DMS53 (cell line): ENCODE data around the gene CKMT2.
A peak's percentile ranks its signal among the peaks of the same experiment; 100 is the strongest.

Source experiments
- DNase-seq: peaks from one replicate; lab custom pipeline; 2025; lab: John Stamatoyannopoulos, UW

CKMT2 gene

DNA sequence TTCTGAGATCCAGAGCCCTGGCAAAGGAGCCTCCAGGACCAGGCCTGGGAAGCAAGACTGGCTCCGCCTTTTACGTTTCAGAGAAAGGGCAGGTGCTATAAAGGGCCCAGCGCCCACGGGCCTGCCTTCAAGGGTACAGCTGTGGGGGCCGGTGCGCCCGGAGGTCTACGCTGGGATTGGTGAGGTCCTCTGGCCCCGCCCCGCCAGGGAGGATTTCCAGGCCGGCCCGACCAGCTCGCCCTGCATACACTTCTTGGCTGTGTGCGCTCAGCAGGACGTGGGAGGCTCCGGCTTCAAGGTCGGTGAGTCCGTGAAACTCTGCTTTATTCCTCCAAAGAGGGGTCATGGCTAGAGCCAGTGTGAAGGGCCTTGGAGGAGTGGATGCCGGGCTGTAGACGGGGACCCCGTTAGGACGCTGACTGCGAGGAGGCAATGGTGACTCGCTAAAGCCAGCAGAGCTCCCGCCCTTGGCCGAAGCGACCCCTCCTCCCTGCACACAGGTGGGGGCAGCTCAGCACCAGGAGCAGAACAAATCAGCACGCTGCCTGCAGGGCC lies at the start of gene CKMT2:
Gene CKMT2 (plus strand): TSS at position 243 of the 555 bp plus-strand sequence. CDS start 17,811 bp downstream, outside the sequence.
- peak; percentile 22 for DNase-seq

DNA sequence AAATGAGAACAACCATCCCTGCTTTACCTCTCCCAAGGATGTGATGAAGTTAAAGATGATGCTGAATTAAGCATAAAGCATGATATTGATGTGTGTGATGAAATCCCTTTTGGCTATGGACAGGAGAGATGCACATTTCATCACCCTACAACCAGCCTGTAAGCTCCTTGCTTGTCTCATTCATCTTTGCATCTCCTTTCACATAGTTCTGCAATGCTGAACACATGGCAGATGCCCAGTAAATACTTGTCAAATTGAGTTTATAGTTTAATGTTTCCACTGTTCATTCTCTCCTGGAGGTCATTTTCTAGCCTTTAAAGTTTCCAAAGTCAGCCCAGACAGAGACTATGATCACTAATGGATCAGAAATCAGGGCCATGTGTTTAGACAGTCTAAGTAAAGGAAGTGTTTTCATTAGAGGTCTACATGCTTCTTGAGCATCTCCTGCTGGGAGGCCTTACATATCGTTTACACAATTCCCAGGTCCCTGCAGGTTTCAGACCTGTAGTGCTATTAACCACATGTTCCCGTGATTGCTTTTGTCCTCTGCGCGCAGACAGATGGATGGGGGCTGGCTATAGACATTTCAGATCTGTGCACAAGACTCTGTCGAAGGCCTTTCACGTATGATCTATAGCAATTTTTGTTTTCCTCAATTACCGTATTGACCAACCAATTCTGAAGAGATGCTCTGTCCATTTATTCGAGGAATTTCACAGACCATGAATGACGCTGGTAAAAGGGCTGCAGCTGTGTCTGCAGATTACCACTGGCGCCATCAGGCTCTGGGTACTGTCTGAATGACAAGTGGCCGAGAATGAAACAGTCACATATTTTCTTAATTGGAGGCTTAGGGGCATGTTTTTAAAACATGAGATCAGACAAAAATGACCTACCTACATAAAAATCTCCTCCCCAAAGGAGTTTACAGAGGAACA lies 49.0 kb upstream of the CKMT2 start:
- no peak for DNase-seq

- DNase-seq = no peak
Observed at GRCh38 chr5:81184749-81185110, 48.4 kb upstream of the CKMT2 start.

GRCh38 chr5:81187885-81188284 lies 45.2 kb upstream of the CKMT2 start:
- peak; percentile 67 for DNase-seq

DNA sequence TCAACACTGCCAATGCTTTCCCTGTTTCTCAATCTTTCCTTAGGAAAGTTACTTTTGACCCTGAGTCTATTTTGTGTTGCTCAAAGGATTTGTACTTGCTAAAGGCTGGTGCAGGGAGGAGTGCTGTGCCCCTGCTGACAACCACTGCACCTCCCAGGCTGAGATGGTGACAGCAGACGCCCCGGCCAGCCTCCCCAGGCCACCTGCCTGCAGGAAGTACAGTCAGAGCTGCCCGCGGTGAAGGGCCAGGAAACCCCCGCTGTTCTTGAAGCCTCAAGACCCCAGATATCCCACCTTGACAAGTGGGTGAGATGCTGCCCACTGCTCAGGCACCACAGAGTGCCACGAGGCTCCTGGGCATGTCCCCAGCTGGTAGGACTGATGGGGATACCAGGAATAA lies 44.2 kb upstream of the CKMT2 start:
- no peak for DNase-seq

DNA sequence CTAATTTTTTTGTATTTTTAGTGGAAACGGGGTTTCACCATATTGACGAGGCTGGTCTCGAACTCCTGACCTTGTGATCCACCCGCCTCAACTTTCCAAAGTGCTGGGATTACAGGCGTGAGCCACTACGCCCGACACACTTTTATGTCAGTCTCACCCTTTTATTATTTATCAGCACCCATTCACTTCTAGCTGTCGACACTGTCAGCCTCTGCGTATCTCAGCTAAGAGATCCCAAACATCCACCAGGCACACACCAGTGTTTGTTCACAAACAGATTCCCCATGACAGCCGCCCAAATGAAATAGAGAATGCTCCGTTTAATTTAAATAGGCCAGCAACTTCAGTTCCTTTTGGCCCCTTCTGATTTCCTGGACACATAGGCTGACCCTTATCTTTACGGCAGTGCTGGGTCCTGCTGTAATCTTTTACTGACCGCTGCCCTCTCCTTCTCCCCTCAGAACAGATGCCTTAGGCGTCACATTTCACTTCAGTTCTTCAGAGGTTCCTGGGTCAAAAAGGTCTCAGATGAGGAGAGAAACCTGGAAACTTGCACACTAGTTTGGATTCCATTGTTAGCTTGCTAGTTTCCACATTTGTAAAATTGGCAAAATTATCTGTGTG lies 43.1 kb upstream of the CKMT2 start:
- DNase-seq = no peak

DNA sequence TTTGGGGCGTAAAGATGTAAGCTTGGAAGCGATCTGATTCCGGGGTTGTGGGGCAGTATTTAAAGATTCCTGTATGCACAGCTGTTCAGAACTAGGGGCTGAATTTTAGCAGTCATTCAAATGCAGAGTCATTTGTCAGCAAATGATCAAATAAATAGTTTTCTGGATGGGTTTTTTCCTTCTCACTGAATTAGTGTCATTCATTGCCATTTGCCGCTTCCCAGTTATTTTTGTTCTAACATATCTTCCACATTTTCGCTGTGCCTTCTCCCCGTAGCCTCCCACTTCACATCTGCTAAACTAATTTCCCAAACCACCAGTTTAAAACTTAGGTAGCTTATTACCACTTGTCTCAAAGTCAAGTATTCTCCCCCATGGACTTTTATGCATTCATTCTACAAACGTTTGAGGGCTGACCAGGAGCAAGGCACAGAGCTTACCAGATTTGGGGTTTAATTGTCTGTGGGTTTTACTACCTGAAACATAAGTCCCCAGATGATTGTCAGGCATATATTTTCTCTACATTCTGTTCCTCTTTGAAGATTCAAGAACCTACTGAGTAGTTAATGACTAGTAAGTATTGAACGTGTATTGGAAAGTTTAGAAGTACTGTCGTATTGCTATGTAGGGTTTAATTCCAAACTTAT lies 41.3 kb upstream of the CKMT2 start:
- DNase-seq = no peak

- DNase-seq = no peak
Observed at GRCh38 chr5:81192373-81192750, 40.8 kb upstream of the CKMT2 start.

GRCh38 chr5:81194633-81195334 lies 38.3 kb upstream of the CKMT2 start:
- peak; percentile 89 for DNase-seq

DNA sequence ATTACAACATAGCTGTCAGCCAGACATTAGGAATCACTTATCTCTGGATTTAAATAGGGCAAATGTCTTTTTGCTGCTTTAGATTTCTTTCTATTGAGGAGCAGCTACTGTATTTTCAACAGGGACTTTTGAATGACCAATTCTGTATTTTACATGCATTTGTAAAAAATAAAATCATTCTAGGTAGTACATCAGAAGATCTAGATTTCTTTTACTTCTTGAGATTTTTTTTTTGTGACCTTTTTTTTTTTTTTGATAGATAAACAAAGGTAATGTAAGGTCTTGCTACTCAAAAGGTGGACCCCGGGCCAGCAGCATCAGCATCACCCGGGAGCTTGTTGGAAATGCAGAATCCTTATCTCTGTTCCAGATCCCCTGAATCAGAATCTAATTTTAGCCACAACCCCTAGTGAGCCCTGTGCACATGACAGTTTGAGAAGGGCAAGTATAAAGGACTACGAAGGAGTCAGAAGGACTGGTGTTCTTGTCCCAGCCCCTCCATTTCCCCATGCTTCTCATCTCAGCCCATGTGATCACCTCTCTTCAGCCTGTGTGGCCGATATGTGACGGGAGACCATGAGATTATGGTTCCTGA lies 37.7 kb upstream of the CKMT2 start:
- no peak for DNase-seq

DNA sequence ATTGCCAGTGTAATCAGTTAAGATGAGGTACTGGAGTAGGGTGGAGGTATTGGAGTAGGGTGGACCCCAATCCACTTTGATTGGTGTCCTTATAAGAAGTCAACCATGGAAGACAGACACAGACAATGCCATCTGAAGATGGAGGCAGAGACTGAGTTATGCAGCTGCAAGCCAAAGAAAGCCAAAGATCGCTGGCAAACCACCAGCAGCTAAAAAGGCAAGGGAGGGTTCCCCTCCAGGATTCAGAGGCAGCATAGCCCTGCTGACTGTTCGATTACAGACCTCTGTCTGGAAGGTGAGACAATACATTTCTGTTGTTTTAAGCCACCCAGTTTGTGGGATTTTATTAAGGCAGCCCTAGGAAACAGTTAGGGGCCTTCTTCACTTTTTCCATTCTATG lies 30.5 kb upstream of the CKMT2 start:
- no peak for DNase-seq

DNA sequence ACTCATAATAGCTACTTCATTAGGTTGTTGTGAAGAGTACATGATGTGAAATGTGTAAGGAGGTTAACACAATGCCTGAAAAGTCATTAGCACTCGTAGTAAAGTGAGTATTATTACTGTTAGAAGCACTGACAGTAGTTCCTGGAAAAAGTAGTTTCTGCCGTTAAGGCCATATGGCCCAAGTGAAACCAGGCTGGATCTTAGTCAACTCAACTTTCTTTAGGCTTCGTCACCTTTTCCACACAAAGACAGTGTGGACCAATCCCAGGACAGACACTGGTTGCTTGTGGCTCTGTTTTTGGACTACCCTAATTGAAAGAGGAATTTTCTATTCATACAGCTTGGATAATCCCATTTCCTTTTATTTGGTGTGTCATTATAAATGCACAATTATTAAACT lies 29.4 kb upstream of the CKMT2 start:
- DNase-seq = no peak

DNA sequence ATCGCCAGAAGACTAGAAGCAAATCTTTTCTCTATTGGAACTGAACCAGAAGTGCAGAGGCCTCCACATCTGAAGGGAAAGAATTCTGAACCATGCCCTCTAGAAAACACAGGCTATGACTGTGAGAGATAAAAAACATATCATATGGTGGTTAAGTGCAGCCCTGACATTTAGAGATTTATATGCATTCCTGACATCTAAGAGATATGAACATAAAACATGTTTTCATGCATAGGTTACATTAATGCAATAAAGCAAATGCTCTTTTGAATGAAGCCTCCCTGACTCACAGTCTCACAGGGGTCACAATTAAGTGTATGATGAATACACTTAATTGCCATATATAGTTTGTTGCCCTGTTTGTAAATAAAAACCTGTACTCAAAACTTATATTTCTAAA lies 28.9 kb upstream of the CKMT2 start:
- no peak for DNase-seq

DNA sequence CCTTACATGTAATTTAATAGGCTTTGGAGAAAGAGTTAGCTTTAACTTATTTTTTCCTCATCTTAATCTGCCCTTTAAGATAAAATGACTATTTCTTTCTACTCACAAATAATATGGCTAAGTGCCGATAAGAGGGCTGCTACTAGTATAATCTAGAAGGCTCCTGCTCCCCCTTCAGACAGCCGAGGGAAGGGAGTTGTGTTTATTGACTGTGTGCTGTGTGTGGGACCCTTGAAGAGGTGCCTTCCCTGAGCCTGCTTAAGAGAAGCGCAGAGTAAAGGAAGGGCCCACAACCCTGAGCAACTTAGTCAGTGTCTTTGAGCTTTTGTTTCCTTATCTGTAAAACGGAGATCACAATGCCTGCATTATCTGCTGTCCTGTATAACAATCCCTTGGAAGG lies 28.1 kb upstream of the CKMT2 start:
- no peak for DNase-seq

- DNase-seq = peak; percentile 27
Observed at GRCh38 chr5:81207009-81207408, 26.1 kb upstream of the CKMT2 start.

- DNase-seq = no peak
Observed at GRCh38 chr5:81208904-81209303, 24.2 kb upstream of the CKMT2 start.

DNA sequence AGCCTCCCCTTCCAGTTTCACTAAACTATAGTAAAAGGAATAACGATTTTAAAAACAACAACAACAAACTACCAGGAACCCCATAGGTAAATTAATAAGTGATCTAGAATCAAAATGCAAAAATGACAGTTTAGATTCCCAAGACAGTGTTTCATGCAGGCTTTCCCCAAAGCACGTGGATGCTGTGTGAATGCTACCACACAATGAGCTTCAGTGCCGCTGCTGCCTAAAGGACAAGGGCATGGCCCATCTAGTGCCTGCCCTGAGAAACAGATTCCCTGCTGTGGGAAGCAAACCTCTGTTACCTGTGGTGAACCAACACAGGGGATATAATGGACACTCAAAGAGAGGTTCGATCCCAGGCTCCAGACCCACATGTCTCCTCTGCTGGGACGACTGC lies 23.7 kb upstream of the CKMT2 start:
- no peak for DNase-seq

DNA sequence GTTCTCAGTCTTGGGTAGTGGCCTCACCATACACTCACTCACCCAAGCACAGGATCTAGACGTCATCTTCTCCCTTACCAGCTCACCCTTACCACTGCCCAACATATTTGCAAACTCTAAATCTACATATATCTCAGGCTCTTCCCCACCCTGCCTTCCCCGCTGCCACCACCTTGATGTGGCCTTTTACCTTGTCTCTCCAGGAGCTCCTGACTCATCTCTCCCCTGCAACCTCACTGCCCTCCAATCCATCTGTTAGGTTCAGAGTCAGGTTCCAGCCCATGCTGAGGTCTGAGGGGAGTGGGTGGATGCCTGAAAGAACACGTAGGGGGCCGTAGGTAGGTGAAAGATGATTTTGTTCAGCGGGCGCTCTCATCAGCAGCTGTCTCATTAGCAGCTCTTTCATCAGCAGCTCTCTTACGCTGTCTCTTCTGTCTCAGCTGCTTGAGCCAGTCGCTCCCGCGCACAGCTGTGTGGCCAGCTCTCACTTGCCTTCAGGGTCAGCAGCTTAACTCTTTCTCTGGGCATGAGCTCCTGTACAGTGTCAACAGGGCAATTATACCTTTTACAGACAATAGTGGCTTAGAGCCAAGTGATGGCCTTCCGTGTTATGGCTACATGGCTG lies 23.1 kb upstream of the CKMT2 start:
- no peak for DNase-seq

DNA sequence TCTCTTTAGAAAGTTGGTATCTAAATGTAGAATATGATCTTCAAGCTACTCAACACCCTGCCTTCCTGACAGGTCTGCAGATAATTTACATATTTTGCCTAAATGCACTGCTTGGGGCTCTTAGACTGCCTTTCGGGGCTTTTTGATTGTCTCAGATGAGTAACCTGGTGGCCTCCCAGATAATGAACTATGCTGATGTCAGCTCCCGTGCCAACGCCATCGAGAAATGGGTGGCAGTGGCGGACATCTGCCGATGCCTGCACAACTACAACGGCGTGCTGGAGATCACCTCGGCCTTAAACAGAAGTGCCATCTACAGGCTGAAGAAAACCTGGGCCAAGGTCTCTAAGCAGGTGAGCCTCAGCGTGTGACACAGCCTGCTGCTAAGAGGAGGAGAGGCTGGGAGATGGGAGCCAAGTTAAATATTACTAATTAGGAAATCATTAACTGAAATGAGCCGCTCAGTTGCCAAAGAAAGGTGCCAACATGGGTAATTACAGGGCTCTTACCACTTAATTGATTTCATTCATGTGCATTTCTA lies 20.8 kb upstream of the CKMT2 start:
- DNase-seq = peak; percentile 85

- peak; percentile 71 for DNase-seq
Observed at GRCh38 chr5:81213070-81213469, 20.1 kb upstream of the CKMT2 start.

GRCh38 chr5:81214848-81215247 lies 18.3 kb upstream of the CKMT2 start:
- DNase-seq = no peak
